HCT116 (cell line): Measurements from ENCODE around the gene GFM2. TPM values are rescaled to one million over a fixed set of nuclear protein-coding genes. Genes with fewer than 3 reads are reported as not detected.
"Not testable (repeated sequence)": the region's sequence is repeated elsewhere in the genome, so short reads cannot be mapped to it uniquely, and the experiment has no call there.

Experiments
- ATAC-seq: fragments of 200-7000 bp; cut with Tn5 transposase; 2 replicates; pipeline ENCODE4 v1.9.1; 2020; ENCODE audit warnings: mild to moderate bottlenecking, moderate library complexity
- BruUV-seq: library from RNA; stranded (reverse); fragments of 400-500 nt; replicated peaks from 2 replicates; lab custom pipeline; 2021; lab: Mats Ljungman, UMichigan
- CTCF ChIA-PET: fragments of 300-600 bp; sonication (Branson Sonifier 250); formaldehyde crosslinking; loops from one replicate; lab custom pipeline; 2021; ENCODE audit warnings: antibody characterized with exemption; lab: Charles Lee
- POLR2A ChIA-PET: fragments of 300-600, 350-600 bp; sonication (Branson Sonifier 250); formaldehyde crosslinking; loops from one replicate; lab custom pipeline; 2021; ENCODE audit warnings: antibody characterized with exemption; lab: Charles Lee
- RAD21 ChIA-PET, 2 experiments: fragments of 300-600 bp; sonication (Branson Sonifier 250); formaldehyde crosslinking; loops; one replicate each; lab custom pipeline; 2023; ENCODE audit warnings: low total read pairs in 2 of 2; ENCODE audit not compliant: uncharacterized antibody in 2 of 2, unreplicated experiment in 2 of 2, low non-redundant PET in 1 of 2; lab: Charles Lee
- DNase-seq: peaks from one replicate; pipeline ENCODE4 v3.0.0-alpha.2; 2010; ENCODE audit warnings: low read depth, low spot score
- H2AFZ ChIP-seq: fragments of 200-600 bp; shearing (Covaris generic), sonication (generic); 2 replicates; pipeline ENCODE4 v1.6.1; 2017; ENCODE audit warnings: low read depth, mixed run types, mixed read lengths, antibody characterized with exemption, low read length; ENCODE audit not compliant: poor library complexity, severe bottlenecking
- H3K27ac ChIP-seq: 2 replicates; pipeline ENCODE4 v1.5.1; 2012; ENCODE audit warnings: low read depth, low read length
- H3K27me3 ChIP-seq: fragments of 200-600 bp; sonication (generic); 2 replicates; pipeline ENCODE4 v1.6.1; 2016; ENCODE audit warnings: mixed run types, low read length, mixed read lengths; ENCODE audit not compliant: insufficient read depth
- H3K36me3 ChIP-seq, 2 experiments: fragments of 200-500 bp in 1 of 2; fragments of 200-600 bp in 1 of 2; sonication (Bioruptor generic) in 1 of 2; sonication (generic) in 1 of 2; 2 replicates each; pipeline versions ENCODE4 v1.5.1 to v1.6.1; 2014 to 2016; ENCODE audit warnings: low read length in 2 of 2, inconsistent platforms in 1 of 2, mixed read lengths in 1 of 2, mixed run types in 1 of 2; ENCODE audit not compliant: insufficient read depth in 2 of 2, control insufficient read depth in 1 of 2
- H3K4me1 ChIP-seq, 2 experiments: fragments of 200-600 bp in 1 of 2; sonication (generic) in 1 of 2; 2 replicates each; pipeline versions ENCODE4 v1.5.1 to v1.6.1; 2012 to 2017; ENCODE audit warnings: low read length in 2 of 2, inconsistent platforms in 1 of 2, mild to moderate bottlenecking in 1 of 2, mixed read lengths in 1 of 2, mixed run types in 1 of 2, moderate library complexity in 1 of 2; ENCODE audit not compliant: insufficient read depth in 2 of 2, control insufficient read depth in 1 of 2
- H3K4me2 ChIP-seq: fragments of 200-600 bp; sonication (generic); 2 replicates; pipeline ENCODE4 v1.6.1; 2017; ENCODE audit warnings: mixed run types, low read length, mixed read lengths
- H3K4me3 ChIP-seq, 2 experiments: fragments of 200-600 bp in 1 of 2; sonication (generic) in 1 of 2; replicated peaks in 1 of 2; 2 replicates each; pipeline ENCODE4 v1.5.1; 2011 to 2016; ENCODE audit warnings: low read length in 2 of 2, control low read depth in 1 of 2, low read depth in 1 of 2, mild to moderate bottlenecking in 1 of 2, mixed read lengths in 1 of 2, mixed run types in 1 of 2
- H3K79me2 ChIP-seq: fragments of 200-600 bp; sonication (generic); 2 replicates; pipeline ENCODE4 v1.6.1; 2017; ENCODE audit warnings: mild to moderate bottlenecking, mixed run types, low read length, moderate library complexity, mixed read lengths; ENCODE audit not compliant: insufficient read depth
- H3K9ac ChIP-seq: fragments of 200-600 bp; sonication (generic); 2 replicates; pipeline ENCODE4 v1.6.1; 2016; ENCODE audit warnings: low read length, mixed read lengths
- H3K9me2 ChIP-seq: fragments of 200-600 bp; sonication (generic), shearing (Covaris generic); 2 replicates; pipeline ENCODE4 v1.6.1; 2017; ENCODE audit warnings: mixed run types, mild to moderate bottlenecking, moderate library complexity; ENCODE audit not compliant: insufficient read depth
- H3K9me3 ChIP-seq, 2 experiments: fragments of 200-500 bp in 1 of 2; fragments of 200-600 bp in 1 of 2; sonication (Bioruptor generic) in 1 of 2; sonication (generic) in 1 of 2; 2 replicates each; pipeline ENCODE4 v1.6.1; 2014 to 2017; ENCODE audit warnings: low read length in 2 of 2, mixed read lengths in 2 of 2, inconsistent platforms in 1 of 2, low read depth in 1 of 2, mild to moderate bottlenecking in 1 of 2, mixed run types in 1 of 2, moderate library complexity in 1 of 2; ENCODE audit not compliant: control insufficient read depth in 1 of 2, insufficient read depth in 1 of 2
- H4K20me1 ChIP-seq: fragments of 200-600 bp; sonication (generic), shearing (Covaris generic); 2 replicates; pipeline ENCODE4 v1.6.1; 2017; ENCODE audit warnings: mixed run types, mild to moderate bottlenecking, moderate library complexity; ENCODE audit not compliant: insufficient read depth
- CBX3 ChIP-seq: IDR thresholded peaks from 2 replicates; pipeline ENCODE4 v1.6.1; 2012; ENCODE audit warnings: low read depth
- EGR1 ChIP-seq: IDR thresholded peaks from 2 replicates; pipeline ENCODE4 v1.6.1; 2012; ENCODE audit warnings: low read depth
- ELF1 ChIP-seq: IDR thresholded peaks from 2 replicates; pipeline ENCODE4 v1.6.1; 2012; ENCODE audit warnings: low read depth, borderline replicate concordance
- JUND ChIP-seq: IDR thresholded peaks from 2 replicates; pipeline ENCODE4 v1.6.1; 2012
- POLR2A ChIP-seq: IDR thresholded peaks from 2 replicates; pipeline ENCODE4 v1.7.0; 2011; ENCODE audit warnings: borderline replicate concordance; ENCODE audit not compliant: insufficient read depth, insufficient read length; ENCODE audit errors: extremely low read depth
- POLR2AphosphoS5 ChIP-seq: IDR thresholded peaks from 2 replicates; pipeline ENCODE4 v1.6.1; 2011; ENCODE audit warnings: mild to moderate bottlenecking, low read depth, low read length, moderate library complexity
- SP1 ChIP-seq: IDR thresholded peaks from 2 replicates; pipeline ENCODE4 v1.6.1; 2012; ENCODE audit warnings: low read depth
- intact Hi-C: fragments of 100-400 bp; cut with micrococcal nuclease; formaldehyde crosslinking; loops from 2 replicates; pipeline ENCODE4 v1.10.0; 2022
- total RNA-seq: library from RNA; stranded (reverse); gene quantifications from one replicate; pipeline ENCODE4 v1.2.1, GENCODE V29; 2021; ENCODE audit not compliant: unreplicated experiment
- TF ChIP-seq, protein P1 (sequence below): IDR thresholded peaks from 2 replicates; pipeline ENCODE4 v1.6.1; 2012
- TF ChIP-seq, protein P2 (sequence below): IDR thresholded peaks from 2 replicates; pipeline ENCODE4 v1.6.1; 2012; ENCODE audit warnings: low read depth
- TF ChIP-seq, protein P3 (sequence below), 3 experiments: fragments of 200-600 bp in 1 of 3; sonication (generic) in 1 of 3; IDR thresholded peaks in 2 of 3; conservative IDR thresholded peaks in 1 of 3; 2 replicates each; pipeline ENCODE4 v1.5.1; 2012 to 2017; ENCODE audit warnings: low read depth in 2 of 3, low read length in 2 of 3, antibody characterized with exemption in 1 of 3, borderline replicate concordance in 1 of 3, control low read depth in 1 of 3, mild to moderate bottlenecking in 1 of 3, mixed read lengths in 1 of 3, mixed run types in 1 of 3, moderate library complexity in 1 of 3; ENCODE audit not compliant: insufficient read depth in 1 of 3

GFM2 gene
- total RNA-seq, 1 experiment from 2014 or later = 25.0 TPM

DNA sequence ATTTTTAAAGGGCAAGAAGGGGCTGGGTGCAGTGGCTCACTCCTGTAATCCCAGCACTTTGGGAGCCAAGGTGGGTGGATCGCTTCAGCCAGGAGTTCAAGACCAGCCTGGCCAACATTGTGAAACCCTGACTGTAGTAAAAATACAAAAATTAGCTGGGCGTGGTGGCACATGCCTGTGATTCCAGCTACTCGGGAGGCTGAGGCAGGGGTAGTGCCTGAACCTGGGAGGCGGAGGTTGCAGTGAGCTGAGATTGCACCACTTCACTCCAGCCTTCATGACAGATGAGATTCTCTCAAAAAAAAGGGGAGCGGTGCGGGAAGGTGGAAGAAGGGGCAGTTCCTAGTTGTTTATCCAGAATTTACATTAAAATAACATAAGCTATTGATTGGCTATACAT, 90.5 kb downstream of the GFM2 start:
- H3K4me1 ChIP-seq, H3K27me3 ChIP-seq, H3K27ac ChIP-seq, H3K9ac ChIP-seq, BruUV-seq, CTCF ChIA-PET, H2AFZ ChIP-seq, H3K4me3 ChIP-seq, H3K4me2 ChIP-seq, H4K20me1 ChIP-seq, ATAC-seq, H3K79me2 ChIP-seq, POLR2A ChIA-PET, RAD21 ChIA-PET, H3K9me3 ChIP-seq, DNase-seq, H3K9me2 ChIP-seq, H3K36me3 ChIP-seq: not testable (repeated sequence)
- intact Hi-C loops = loop anchor here (10.0 kb wide), 1 partner anchor 1578 kb away; no protein-coding TSS in a partner anchor

DNA sequence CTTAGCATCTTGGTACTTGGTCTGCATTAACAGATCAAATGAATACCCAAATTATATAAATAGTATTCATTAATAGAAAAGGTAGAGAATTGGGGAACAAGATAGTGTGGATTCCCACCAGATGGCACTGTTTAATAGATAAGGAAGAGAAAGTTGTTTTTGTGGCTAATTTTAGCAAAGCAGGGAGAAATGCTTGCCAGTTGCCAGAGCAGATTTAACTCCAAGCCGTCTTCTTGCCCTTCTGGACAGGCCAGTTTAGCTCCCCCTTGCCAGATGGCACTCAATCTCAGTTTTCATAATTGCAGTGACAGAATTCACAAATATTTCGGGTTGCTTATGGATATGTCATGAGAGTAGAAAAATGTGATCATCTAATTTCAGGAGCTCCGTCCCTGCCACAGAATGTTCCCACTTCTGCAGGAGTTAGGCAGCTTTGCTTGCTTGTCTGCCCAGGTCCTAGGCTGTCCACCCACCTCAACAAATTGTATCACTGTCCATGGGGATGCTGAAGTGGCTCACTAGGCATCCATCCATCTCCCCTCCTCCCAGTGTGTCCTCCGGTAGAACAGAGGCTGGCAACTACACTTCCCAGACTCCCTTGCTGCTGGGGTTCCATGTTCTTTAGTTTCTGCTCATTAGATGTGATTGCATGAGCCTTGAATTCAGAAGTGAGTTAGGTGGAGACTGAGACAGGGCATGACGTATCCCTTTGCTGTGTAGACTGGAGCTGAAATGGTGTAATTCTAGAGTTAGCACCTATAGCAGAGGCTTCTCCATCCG, 93.7 kb downstream of the GFM2 start:
- CTCF ChIA-PET = interaction anchor here (0.7 to 2.9 kb wide), 3 partner anchors 230 to 247 kb away, joined by 4 to 10 read pairs (median 9); no protein-coding TSS in a partner anchor
- no peaks in the 10 kb centered on the region for H3K79me2 ChIP-seq
- no peaks in the 10 kb centered on the region for H3K9me3 ChIP-seq
- H3K36me3 ChIP-seq = no peaks in the 10 kb centered on the region
- H3K27ac ChIP-seq = no peak overlapping the region
- no peaks in the 10 kb centered on the region for H3K9me2 ChIP-seq
- no peak overlapping the region for H3K9ac ChIP-seq
- DNase-seq (peak; percentile 24), ATAC-seq (peak; percentile 80)
- intact Hi-C loops = loop anchor here (1.0 to 10.0 kb wide), 4 partner anchors 230 to 1582 kb away; no protein-coding TSS in a partner anchor
- H3K27me3 ChIP-seq = no peaks in the 10 kb centered on the region
- H4K20me1 ChIP-seq = no peaks in the 10 kb centered on the region
- H3K4me2 ChIP-seq = no peak overlapping the region
- peaks cover 0 to 6% of the 10 kb centered on the region in 2 experiments; a peak in 2 of 4 replicates for H3K4me1 ChIP-seq
- BruUV-seq = no TSS peak
- H2AFZ ChIP-seq = peak overlapping the region; percentile 19
- H3K4me3 ChIP-seq = no peak overlapping the region
- POLR2A ChIA-PET = no interaction called here
- RAD21 ChIA-PET = no interaction called here
- TF ChIP-seq EGR1 (no peak), CBX3 (no peak), ELF1 (no peak), JUND (no peak), POLR2A (no peak), POLR2AphosphoS5 (no peak), SP1 (no peak)
- TF ChIP-seq, protein P1, sequence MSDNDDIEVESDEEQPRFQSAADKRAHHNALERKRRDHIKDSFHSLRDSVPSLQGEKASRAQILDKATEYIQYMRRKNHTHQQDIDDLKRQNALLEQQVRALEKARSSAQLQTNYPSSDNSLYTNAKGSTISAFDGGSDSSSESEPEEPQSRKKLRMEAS = no peak
- TF ChIP-seq, protein P2, sequence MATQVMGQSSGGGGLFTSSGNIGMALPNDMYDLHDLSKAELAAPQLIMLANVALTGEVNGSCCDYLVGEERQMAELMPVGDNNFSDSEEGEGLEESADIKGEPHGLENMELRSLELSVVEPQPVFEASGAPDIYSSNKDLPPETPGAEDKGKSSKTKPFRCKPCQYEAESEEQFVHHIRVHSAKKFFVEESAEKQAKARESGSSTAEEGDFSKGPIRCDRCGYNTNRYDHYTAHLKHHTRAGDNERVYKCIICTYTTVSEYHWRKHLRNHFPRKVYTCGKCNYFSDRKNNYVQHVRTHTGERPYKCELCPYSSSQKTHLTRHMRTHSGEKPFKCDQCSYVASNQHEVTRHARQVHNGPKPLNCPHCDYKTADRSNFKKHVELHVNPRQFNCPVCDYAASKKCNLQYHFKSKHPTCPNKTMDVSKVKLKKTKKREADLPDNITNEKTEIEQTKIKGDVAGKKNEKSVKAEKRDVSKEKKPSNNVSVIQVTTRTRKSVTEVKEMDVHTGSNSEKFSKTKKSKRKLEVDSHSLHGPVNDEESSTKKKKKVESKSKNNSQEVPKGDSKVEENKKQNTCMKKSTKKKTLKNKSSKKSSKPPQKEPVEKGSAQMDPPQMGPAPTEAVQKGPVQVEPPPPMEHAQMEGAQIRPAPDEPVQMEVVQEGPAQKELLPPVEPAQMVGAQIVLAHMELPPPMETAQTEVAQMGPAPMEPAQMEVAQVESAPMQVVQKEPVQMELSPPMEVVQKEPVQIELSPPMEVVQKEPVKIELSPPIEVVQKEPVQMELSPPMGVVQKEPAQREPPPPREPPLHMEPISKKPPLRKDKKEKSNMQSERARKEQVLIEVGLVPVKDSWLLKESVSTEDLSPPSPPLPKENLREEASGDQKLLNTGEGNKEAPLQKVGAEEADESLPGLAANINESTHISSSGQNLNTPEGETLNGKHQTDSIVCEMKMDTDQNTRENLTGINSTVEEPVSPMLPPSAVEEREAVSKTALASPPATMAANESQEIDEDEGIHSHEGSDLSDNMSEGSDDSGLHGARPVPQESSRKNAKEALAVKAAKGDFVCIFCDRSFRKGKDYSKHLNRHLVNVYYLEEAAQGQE = no peak
- TF ChIP-seq, protein P3, sequence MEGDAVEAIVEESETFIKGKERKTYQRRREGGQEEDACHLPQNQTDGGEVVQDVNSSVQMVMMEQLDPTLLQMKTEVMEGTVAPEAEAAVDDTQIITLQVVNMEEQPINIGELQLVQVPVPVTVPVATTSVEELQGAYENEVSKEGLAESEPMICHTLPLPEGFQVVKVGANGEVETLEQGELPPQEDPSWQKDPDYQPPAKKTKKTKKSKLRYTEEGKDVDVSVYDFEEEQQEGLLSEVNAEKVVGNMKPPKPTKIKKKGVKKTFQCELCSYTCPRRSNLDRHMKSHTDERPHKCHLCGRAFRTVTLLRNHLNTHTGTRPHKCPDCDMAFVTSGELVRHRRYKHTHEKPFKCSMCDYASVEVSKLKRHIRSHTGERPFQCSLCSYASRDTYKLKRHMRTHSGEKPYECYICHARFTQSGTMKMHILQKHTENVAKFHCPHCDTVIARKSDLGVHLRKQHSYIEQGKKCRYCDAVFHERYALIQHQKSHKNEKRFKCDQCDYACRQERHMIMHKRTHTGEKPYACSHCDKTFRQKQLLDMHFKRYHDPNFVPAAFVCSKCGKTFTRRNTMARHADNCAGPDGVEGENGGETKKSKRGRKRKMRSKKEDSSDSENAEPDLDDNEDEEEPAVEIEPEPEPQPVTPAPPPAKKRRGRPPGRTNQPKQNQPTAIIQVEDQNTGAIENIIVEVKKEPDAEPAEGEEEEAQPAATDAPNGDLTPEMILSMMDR (IDR thresholded peaks at IDR 0.05 in 2 of 3, conservative IDR thresholded peaks at IDR 0.05 in 1 of 3; ENCODE audit: borderline replicate concordance in 1 of 3, insufficient read depth in 1 of 3, low read depth in 2 of 3, low read length in 2 of 3) = peak; percentile 43 to 84 (median 49)
